Fibroblast of mammary gland (primary cell): ENCODE measurements around the gene CDK6.
A peak's percentile ranks its signal among the peaks of the same experiment; 100 is the strongest.

Source experiments
- DNase-seq: peaks from one replicate; pipeline ENCODE4 v3.0.0-alpha.2; 2010; ENCODE audit warnings: low read depth
- H3K4me3 ChIP-seq: 2 replicates; pipeline ENCODE4 v1.5.1; 2011; ENCODE audit warnings: low read depth, mild to moderate bottlenecking, low read length, moderate library complexity; ENCODE audit not compliant: control insufficient read depth
- CTCF ChIP-seq: conservative IDR thresholded peaks from 2 replicates; pipeline ENCODE4 v1.5.1; 2011; ENCODE audit warnings: low read depth, low read length, inconsistent platforms; ENCODE audit not compliant: control insufficient read depth, insufficient read depth

The CDK6 gene

GRCh38 chr7:92705831-92706230, 130.5 kb downstream of the CDK6 start:
- no peak overlapping the region for H3K4me3 ChIP-seq
- DNase-seq = no peak
- TF ChIP-seq CTCF = no peak

- DNase-seq = no peak
- no peak for TF ChIP-seq CTCF
- no peak overlapping the region for H3K4me3 ChIP-seq
These were observed 131.5 kb downstream of the CDK6 start for GRCh38 chr7:92704858-92705257.

GRCh38 chr7:92702535-92702934, 133.8 kb downstream of the CDK6 start:
- no peak for DNase-seq
- no peak for TF ChIP-seq CTCF
- H3K4me3 ChIP-seq = no peak overlapping the region

- no peak overlapping the region for H3K4me3 ChIP-seq
- no peak for DNase-seq
- no peak for TF ChIP-seq CTCF
These were observed 136.3 kb downstream of the CDK6 start for GRCh38 chr7:92699966-92700514.

- no peak for TF ChIP-seq CTCF
- H3K4me3 ChIP-seq = no peak overlapping the region
These were observed 136.8 kb downstream of the CDK6 start for GRCh38 chr7:92699560-92699959.

GRCh38 chr7:92698237-92698841, 138.0 kb downstream of the CDK6 start:
- H3K4me3 ChIP-seq = no peak overlapping the region
- peak; percentile 77 for DNase-seq

More at GRCh38 chr7:92699560-92699959, 136.8 kb downstream of the CDK6 start:
- DNase-seq = peak; percentile 66

More at GRCh38 chr7:92698237-92698841, 138.0 kb downstream of the CDK6 start:
- no peak for TF ChIP-seq CTCF
